Fibroblast of skin of left quadriceps (primary cell): ENCODE results near the gene YARS2.
"Not testable (repeated sequence)": the region's sequence is repeated elsewhere in the genome, so short reads cannot be mapped to it uniquely, and the experiment has no call there.

Source experiments
- DNase-seq, 2 experiments: peaks; one replicate each; pipeline ENCODE4 v3.0.0-alpha.2; 2013; ENCODE audit warnings: low read depth in 2 of 2

Gene YARS2

DNA sequence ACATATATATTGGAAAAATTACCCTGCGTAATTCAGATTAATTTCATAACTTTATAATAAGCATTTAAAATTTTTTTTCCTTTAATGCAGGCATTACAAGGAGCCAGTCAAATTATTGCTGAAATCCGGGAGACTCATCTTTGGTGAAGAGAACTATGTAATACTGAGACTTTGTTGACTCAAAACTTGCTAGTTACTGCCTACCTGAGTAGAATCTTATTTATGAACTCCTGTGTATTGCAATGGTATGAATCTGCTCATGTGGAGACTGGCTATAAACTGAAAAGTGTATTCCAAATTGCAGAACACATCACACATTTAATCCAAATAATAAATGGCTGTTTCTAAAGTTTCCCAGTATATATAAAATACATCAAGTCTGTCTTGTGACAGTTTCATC lies 12.4 kb downstream of the YARS2 start:
- no peak for DNase-seq

DNA sequence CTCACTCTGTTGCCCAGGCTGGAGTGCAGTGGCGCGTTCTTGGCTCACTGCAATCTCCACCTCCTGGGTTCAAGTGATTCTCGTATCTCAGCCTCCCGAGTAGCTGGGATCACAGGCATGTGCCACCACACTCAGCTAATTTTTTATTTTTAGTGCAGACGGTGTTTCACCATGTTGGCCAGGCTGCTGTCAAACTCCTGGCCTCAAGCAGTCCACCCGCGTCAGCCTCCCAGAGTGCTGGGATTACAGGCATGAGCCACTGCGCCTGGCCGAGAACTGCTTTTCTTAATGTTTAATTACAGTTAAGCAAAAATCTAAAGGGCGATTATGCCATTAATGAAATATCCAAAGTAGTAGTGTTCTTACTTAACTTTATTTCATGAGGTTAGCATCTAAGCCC lies 13.6 kb downstream of the YARS2 start:
- no peak for DNase-seq

DNA sequence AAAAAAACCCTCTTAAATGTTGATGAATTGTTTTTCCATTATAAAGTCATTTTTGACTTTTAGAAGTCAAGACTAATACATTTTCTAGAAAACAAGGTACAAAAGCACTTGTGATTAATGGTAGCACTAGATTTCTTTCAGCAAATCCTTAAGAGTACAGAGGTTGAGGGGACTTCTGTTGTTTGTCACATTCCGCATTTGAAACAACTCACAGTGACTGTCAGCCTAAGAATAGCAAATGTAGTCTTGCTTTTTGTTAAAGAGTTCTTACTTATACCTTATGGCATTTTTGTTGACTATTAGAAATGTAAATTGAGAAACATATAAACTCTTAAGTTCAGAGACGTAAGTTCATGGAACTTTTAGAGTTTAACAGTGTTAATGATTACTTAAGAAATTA lies 16.4 kb downstream of the YARS2 start:
- no peak for DNase-seq

DNA sequence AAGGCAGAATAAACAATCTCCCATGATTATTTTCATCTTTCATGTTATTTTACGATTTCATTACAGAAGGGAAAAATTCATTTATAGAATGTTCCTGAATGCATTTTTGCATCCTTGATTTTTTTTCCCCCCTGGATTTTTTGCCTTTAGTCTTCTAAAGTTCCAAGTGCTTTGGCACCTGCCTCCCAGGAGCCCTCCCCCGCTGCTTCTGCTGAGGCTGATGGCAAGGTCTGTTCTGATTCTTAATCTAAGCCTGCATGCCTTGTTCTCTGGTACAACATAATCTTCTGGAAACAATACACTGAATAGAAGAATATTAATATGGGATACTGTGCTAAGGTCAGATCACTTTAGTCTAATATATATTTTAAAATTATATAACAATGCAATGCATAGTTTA lies 18.0 kb downstream of the YARS2 start:
- no peak for DNase-seq

DNA sequence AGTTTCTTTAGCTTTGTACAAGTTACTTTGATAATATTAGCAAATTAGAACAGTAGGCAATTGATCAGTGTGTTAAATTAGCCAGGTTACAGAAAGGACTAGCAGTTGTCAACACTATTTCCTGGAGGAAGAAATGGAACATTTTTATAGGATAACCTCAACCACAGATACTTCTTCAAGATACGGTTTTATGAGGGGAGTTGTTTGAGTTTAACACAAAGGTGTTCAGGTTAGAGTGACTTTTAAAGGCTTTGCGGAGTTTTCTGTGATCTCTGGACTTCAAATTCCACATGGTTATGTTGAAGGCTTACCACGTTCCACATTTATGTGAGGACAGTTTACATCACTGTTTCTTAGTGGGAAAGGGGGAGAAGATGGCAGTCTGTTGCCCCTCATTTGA lies 19.3 kb downstream of the YARS2 start:
- no peak for DNase-seq

DNA sequence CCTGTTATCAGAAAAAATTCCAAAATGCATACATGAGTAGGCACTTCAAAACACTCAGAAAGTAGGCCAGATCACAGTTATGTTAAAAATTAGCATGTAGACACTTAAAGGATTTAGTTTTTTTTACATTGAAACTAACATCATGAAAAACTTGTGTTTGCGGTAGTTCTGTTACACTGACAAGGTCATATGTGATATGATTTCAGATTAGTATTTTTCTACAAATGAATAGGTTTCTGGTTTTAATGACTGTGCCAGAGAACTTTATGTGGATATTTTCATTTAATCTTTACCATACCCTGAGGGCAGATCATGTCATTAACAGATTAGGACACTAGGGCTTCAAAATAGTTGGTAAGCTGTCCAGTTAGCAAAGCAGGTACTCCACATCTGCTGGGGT lies 20.7 kb downstream of the YARS2 start:
- DNase-seq, result no peak

DNA sequence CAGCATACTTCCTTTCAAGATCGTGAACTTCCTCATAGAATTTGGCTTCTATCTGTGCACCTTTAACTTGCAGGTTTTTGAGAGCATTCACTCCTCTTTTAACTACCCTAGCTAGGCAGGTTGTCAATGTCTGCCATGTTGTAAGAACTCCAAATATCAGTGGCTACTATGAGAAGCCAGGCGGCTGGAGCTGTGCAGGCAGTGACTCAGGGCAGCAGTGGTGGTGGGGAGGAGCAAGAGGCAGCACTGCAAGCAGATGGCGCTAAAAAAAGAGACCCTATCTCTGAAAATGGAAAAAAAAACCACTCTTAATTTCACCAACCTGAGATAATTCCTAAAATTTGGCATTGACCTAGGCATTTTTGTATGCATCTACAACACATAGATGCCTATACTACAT lies 28.5 kb downstream of the YARS2 start:
- DNase-seq, result no peak

DNA sequence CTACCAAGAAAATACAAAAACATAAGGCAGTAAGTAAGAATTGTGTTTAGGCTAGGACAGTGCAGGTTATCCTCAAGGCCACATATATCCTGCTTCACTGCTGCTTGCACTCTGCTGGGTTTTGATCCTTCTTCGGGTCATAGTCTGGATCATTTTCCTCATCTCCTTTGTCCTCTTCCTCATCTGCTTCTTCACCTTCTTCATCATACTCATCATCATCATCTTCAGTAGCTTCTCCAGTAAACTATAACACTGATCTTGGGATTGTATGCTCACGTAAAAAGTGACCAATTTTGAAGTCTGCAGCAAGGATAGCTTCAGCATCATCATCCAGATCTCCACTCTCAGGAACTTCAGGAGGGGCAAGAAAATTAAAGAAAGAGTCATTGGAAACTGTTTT lies 29.4 kb downstream of the YARS2 start:
- no peak for DNase-seq

DNA sequence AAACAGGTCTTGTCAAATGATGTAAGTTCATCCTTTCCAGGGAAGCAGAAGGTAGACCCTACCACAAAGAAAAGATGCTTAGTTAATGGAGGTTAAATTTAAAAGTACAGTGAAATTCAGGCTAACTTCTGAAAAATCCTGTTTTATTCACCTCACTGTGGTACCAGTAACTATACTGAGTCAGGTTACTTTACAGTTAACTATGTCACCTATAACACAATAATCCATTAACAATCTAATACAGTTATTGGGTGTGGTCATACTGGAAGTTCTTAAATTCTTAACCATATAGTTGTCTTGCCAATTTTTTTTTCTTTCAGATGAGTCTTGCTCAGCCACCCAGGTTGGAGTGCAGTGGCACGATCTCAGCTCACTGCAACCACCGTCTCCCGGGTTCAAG lies 30.4 kb downstream of the YARS2 start:
- not testable (repeated sequence) for DNase-seq

DNA sequence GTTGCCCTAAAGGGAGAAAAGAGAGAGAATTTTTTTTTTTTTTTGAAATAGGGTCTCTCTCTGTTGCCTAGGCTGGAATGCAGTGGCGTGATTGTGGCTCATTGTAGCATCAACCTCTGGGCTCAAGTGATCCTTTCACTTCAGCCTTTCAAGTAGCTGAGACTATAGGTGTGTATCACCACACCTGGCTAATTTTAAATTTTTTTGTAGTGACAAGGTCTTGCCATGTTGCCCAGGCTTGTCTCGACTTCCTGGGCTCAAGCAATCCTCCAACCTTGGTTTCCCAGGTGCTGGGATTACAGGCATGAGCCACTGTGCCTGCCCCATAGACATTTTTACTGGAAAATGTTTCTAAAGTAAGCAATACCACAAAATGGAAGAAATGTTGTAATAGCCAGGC lies 36.8 kb downstream of the YARS2 start:
- DNase-seq, result no peak

DNA sequence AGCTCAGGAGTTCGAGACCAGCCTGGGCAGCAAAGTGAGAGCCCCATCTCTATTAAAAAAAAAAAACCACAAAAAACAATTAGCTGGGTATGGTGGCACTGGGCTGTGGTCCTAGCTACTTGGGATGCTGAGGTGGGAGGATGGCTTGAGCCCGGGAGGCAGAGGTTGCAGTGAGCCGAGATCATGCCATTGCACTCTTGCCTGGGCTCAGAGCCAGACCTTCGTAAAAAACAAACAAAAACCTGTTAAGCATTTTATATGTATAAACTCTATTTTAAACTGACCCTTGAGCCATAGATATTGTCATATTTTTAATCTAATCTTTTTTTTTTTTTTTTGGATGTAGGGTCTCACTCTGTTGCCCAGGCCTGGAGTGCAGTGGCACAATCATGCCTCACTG lies 40.9 kb downstream of the YARS2 start:
- no peak for DNase-seq

DNA sequence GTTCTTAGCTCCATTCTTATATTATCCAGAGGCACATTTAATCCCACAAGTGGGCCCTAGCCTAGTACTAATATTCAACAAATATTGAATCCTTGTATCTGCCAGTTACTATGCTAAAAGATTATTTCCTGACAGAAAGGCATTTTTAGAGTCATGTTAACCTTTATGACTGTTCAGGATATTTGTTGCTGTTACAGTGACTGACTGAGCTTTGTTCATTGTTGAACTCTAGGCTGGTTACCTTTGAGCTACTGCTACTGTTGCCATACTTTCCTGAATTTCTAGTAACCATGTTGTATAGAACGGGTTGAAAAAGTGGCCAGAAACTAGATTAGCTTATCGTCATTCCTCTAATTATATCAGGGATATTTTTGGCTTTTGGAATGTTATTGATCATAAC lies 46.8 kb downstream of the YARS2 start:
- DNase-seq, result no peak

DNA sequence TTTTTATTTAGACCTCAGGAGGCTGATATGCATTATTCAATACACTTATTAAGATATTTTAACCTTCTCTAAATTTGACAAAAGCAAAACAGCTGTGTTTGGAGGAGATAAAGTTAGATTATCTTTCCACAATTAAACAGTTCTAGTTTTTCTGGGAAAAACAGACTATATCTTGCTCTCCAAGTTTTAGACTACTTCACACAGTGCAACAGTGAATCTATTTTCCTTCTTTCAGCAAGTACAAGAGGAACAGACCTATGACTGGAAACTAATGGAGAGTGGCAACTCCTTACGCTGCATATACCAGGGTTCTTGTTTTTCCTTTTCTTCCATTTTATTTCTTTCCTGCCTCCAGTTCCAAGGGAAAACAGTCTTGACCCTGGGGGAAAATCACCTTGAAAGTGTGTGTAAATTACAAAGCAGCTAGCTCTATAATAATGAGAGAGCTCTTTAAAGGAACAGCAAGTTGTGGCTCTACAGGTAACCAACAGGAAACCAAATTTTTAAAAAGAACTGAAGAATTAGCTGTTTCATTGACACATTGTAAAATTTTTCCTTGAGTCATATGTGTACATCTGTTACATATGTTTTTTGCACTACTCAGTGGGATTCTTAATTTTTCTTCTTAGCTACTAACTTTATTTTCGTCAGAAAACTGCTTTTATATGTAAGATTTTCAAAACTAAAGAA lies 49.2 kb downstream of the YARS2 start:
- no peak for DNase-seq

DNA sequence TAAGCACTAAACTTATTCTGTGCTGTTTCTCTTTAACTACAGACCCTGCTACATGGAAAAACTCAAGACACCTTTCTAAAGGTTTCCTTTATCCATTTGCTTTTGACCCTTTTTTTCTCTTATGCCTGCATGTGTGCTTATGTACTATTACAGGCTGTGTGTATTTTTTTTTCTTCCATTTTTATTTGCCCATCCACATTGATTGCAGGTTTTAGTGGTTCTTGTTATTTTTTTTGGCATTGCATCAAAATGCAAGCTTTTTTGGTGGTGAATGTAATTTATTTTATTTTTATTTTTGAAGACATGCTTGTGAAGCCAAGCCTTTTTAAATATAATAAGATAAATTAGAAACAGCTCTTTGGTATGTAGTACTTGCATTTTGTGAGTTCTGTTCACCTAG lies 49.9 kb downstream of the YARS2 start:
- DNase-seq, result no peak

DNA sequence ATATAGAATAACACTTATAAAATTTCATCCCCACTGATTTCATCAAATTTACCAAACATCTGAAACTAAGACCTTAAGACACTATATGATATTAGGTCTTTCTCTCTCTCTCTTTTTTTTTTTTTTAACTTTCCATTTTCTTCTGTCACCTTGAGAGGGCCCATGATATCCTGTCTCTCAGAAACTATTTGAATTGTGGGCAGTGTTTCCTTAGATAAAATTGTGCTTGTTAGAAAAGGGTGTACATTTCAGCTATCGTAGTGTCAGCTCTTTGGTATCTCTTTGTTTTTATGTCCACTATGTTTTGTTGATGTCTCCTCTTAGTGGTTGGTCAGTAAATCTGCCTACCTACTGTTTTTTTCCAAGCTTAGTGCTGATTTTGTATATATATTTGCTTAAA lies 52.8 kb downstream of the YARS2 start:
- no peak for DNase-seq

DNA sequence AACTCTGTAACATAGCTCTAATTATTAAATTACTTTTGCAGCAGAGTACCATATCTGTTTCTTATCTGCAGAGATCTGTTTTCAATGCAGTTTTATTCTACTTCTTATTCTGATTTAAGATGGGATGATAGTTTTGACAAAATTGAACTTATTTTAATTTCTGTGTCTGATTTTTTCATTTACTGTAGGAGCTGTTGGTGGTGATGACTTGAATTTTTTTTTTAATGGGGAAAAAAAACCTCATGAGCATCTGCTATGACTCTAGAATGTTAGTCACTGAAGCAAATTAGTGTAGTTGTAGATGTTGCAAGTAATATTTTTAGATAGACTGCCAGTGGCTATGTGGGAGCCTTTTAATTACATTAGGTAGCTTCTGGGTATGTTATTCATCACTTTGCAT lies 53.2 kb downstream of the YARS2 start:
- no peak for DNase-seq

DNA sequence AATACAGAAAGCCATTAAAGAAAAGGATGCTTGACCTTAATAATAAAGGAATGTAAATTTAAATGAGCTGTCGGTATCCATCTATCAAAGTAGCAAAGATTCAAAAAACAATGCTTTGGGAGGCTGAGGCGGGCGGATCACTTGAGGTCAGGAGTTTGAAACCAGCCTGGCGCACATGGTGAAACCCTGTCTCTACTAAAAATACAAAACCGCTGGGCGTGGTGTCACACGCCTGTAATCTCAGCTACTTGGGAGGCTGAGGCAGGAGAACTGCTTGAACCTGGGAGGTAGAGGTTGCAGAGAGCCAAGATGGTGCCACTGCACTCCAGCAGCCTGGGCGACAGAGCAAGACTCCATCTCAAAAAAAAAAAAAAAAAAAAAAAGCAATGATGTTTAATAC lies 56.3 kb downstream of the YARS2 start:
- DNase-seq, result not testable (repeated sequence)

DNA sequence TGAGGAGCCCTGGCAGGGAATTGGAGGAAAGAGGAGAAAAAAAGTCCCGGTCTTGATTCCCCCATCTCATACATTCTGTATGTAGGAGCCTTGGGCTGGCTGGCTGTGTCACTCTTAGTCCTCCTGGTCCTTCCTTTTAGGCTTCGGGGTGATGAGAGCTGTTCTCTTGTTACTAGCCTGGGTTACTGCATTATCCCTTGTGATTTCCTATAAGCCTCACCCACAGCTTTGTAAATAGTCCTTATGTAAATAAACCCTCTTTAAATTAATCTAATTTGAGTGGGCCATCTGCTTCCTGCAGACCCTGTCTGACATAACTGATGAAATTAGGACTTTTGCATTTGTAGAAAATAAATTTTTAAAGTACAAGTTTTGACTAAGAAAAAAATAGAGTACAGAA lies 57.4 kb downstream of the YARS2 start:
- no peak for DNase-seq

DNA sequence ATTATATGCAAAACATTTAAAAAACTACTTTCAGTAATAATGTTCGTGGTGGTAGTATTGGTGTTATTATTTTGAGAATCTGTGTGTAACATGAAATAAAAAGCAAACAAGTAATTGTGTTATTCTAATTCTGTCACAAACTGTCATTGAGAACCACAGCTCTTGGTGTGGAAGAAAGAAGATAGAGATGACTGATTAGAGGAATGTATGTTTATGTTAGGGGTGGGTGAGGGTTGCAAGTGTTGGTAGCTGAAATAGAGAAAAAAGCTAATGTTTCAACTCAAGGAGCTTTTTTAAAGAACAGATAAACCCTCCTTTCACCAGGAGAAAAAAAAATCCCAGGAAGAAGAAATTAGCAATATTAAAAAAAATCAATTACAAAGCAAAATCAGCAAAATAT lies 58.3 kb downstream of the YARS2 start:
- DNase-seq, result no peak
